Measurements from ENCODE around the gene EPHA4.

EPHA4 gene

GRCh38 chr2:221485503-221485870 lies 86.6 kb downstream of the EPHA4 start:
- TF ChIP-seq TEAD4 (IDR thresholded peaks at IDR 0.05) (no peak), EGR1 (IDR thresholded peaks at IDR 0.05) (no peak), RAD21 (IDR thresholded peaks at IDR 0.05; ENCODE audit: low read depth) (no peak), ZBTB7A (IDR thresholded peaks at IDR 0.05; ENCODE audit: low read depth) (no peak)

- no peak for TF ChIP-seq MAX (IDR thresholded peaks at IDR 0.05)
- TF ChIP-seq NFIC (IDR thresholded peaks at IDR 0.05): no peak
- TF ChIP-seq ZBTB7A (IDR thresholded peaks at IDR 0.05; ENCODE audit: low read depth): no peak
- TF ChIP-seq TCF12 (IDR thresholded peaks at IDR 0.05; ENCODE audit: low read depth): no peak
- TF ChIP-seq EP300 (IDR thresholded peaks at IDR 0.05; ENCODE audit: borderline replicate concordance): no peak
- TF ChIP-seq REST (IDR thresholded peaks at IDR 0.05; ENCODE audit: low read depth): no peak
- TF ChIP-seq YY1 (IDR thresholded peaks at IDR 0.05; ENCODE audit: low read depth): no peak
- no peak for TF ChIP-seq TEAD4 (IDR thresholded peaks at IDR 0.05)
- no peak for TF ChIP-seq EGR1 (IDR thresholded peaks at IDR 0.05)
- no peak for TF ChIP-seq CEBPB (IDR thresholded peaks at IDR 0.05)
- TF ChIP-seq USF1 (IDR thresholded peaks at IDR 0.05): no peak
- no peak for TF ChIP-seq CREB1 (IDR thresholded peaks at IDR 0.05; ENCODE audit: low read depth)
- no peak for TF ChIP-seq RAD21 (IDR thresholded peaks at IDR 0.05; ENCODE audit: low read depth)
- TF ChIP-seq TAF1 (IDR thresholded peaks at IDR 0.05; ENCODE audit: low read depth): no peak
These were observed 87.2 kb downstream of the EPHA4 start for GRCh38 chr2:221484761-221485502.

- TF ChIP-seq RAD21 (IDR thresholded peaks at IDR 0.05; ENCODE audit: low read depth): no peak
- TF ChIP-seq USF1 (IDR thresholded peaks at IDR 0.05): no peak
- TF ChIP-seq YY1 (IDR thresholded peaks at IDR 0.05; ENCODE audit: low read depth): no peak
- TF ChIP-seq EGR1 (IDR thresholded peaks at IDR 0.05): no peak
- no peak for TF ChIP-seq TEAD4 (IDR thresholded peaks at IDR 0.05)
- no peak for TF ChIP-seq NFIC (IDR thresholded peaks at IDR 0.05)
- no peak for TF ChIP-seq CEBPB (IDR thresholded peaks at IDR 0.05)
- no peak for TF ChIP-seq TCF12 (IDR thresholded peaks at IDR 0.05; ENCODE audit: low read depth)
- no peak for TF ChIP-seq FOXM1 (IDR thresholded peaks at IDR 0.05; ENCODE audit: borderline replicate concordance, low read depth)
- no peak for TF ChIP-seq EP300 (IDR thresholded peaks at IDR 0.05; ENCODE audit: borderline replicate concordance)
- TF ChIP-seq MAX (IDR thresholded peaks at IDR 0.05): no peak
- no peak for TF ChIP-seq ZBTB7A (IDR thresholded peaks at IDR 0.05; ENCODE audit: low read depth)
- no peak for TF ChIP-seq TAF1 (IDR thresholded peaks at IDR 0.05; ENCODE audit: low read depth)
- TF ChIP-seq REST (IDR thresholded peaks at IDR 0.05; ENCODE audit: low read depth): no peak
- no peak for TF ChIP-seq CREB1 (IDR thresholded peaks at IDR 0.05; ENCODE audit: low read depth)
These were observed 89.2 kb downstream of the EPHA4 start for GRCh38 chr2:221482666-221483455.

- no peak for TF ChIP-seq CREB1 (IDR thresholded peaks at IDR 0.05; ENCODE audit: low read depth)
- TF ChIP-seq TCF12 (IDR thresholded peaks at IDR 0.05; ENCODE audit: low read depth): no peak
- TF ChIP-seq FOXM1 (IDR thresholded peaks at IDR 0.05; ENCODE audit: borderline replicate concordance, low read depth): no peak
- TF ChIP-seq TAF1 (IDR thresholded peaks at IDR 0.05; ENCODE audit: low read depth): no peak
- TF ChIP-seq NFIC (IDR thresholded peaks at IDR 0.05): no peak
- no peak for TF ChIP-seq EP300 (IDR thresholded peaks at IDR 0.05; ENCODE audit: borderline replicate concordance)
- TF ChIP-seq EGR1 (IDR thresholded peaks at IDR 0.05): no peak
- TF ChIP-seq USF1 (IDR thresholded peaks at IDR 0.05): no peak
- no peak for TF ChIP-seq YY1 (IDR thresholded peaks at IDR 0.05; ENCODE audit: low read depth)
- TF ChIP-seq RAD21 (IDR thresholded peaks at IDR 0.05; ENCODE audit: low read depth): no peak
- no peak for TF ChIP-seq MAX (IDR thresholded peaks at IDR 0.05)
- no peak for TF ChIP-seq CEBPB (IDR thresholded peaks at IDR 0.05)
These were observed 91.3 kb downstream of the EPHA4 start for GRCh38 chr2:221480821-221481220.
